Stimulated activated CD8-positive, alpha-beta memory T cell treated with anti-CD3 and anti-CD28 coated beads, Interleukin-7, amount 100 ng/mL, for 4 hours (primary cell): ENCODE results near the gene SIDT1.

Experiments used
- DNase-seq, 2 donors: peaks; one replicate each; pipeline ENCODE4 v3.0.0-alpha.2; 2020; ENCODE audit warnings: low read depth in 2 of 2

Gene SIDT1

DNA sequence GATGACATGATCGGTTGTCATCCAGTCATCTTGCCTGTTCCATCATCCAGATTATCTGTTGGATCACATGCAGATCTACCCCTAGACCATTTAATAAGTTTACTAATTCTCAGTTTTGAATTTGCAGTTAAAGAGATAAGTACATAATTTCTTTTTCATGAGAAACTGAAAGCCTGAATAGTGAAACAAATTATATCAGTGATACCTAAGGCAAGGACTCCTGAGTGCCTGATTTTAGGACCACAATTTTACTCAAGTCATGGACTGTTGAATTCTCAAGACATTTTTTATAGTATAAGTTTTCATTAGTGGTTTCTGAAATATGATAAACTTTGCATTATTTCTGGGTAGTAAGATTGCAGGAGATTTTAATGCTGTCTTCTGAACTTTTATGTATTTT lies 13.2 kb downstream of the SIDT1 start:
- no peak for DNase-seq

DNA sequence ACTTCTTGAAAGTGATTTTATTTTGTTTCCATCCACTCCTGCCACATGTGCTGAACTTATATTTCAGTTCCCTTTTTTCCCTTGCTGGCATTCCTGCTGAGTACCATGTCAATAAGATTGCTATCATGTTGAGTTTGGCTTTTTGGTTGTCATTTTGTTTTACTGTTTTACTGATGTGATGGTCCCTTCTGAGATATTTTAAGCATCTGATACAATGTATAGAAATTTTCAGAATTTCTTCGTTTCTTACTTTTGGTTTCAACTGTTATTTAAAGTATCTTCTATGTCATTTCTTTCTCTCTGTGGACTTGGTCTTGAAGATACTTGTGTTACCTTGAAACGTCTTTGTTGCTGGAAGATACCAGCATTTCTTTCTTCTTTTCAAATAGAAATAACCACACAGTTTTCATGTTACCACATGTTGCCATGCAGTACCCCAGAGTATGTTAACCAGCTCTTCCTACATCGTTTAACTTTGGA lies 14.1 kb downstream of the SIDT1 start:
- DNase-seq: no peak

DNA sequence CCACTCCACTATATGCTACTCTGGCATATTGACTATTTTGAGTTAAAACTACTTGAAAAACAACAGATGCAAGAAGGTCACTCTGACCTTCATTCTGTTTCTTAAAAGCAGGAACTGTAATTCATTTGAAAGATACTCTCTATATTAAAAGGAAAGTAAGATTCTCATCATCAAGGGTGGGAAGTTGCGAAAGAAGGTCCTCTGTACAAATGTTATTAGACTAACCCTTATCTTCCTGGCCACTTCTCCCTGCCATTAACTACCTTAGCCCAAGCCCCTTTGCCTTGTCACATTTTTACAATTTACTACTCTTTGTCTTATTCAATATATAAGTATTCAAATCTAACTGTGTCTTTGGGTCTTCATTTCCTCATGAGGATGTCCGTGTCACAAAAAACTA lies 16.1 kb downstream of the SIDT1 start:
- no peak for DNase-seq

DNA sequence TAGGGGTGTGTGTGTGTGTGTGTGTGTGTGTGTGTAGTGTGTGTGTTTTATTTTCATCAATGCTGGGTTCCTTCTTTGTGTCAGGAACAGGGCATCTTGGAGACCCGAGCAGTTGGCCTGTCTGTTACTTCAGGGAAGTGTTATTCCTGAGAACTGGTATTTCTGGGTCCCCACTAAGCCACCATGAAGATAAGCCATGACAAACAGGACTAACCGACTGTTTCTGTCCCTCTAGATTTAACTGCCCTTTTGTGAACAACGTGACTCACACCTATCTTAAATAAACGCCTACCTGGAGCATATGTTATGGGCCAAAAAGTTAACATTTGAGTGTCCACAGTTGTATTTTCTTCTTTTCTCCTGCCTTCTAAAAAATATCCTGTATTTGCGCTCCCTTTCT lies 19.5 kb downstream of the SIDT1 start:
- no peak for DNase-seq

DNA sequence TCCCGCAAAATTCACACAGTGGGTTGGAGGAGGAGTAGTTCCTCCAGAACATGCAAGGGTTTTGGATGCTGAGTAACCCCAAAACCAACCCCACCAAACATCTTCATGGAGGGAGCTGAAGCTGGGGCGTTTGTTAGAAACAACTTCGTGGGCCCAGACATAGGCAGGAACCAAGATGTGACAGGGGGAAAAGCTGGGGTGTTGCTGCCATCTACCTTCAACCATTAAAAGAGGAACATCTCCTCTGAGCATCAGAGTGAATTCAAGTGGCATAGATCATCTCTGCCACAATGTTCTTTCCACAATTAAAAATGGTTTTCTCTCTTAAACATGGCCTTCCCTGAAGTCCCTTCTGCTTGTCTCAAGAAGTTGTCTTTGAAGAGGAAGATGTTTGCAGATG lies 20.5 kb downstream of the SIDT1 start:
- DNase-seq: no peak

DNA sequence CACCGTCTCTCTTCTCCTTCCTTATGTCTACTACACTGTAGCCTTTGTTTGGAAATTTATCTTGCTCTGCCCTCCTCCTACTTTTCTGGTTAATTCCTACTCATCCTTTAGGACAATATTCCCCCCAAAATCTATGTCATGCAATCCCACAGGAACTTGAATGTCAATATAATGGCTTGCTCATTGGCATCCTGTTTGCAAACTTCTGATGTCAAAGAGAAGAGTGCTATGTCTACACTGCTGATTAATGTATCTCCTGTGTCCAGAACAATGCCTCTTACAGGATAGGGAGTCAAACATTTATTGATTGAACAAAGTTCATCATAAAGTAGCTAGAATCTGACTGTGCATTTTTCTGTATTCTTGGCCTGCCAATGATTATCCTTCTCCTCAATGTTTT lies 22.8 kb downstream of the SIDT1 start:
- DNase-seq: no peak

DNA sequence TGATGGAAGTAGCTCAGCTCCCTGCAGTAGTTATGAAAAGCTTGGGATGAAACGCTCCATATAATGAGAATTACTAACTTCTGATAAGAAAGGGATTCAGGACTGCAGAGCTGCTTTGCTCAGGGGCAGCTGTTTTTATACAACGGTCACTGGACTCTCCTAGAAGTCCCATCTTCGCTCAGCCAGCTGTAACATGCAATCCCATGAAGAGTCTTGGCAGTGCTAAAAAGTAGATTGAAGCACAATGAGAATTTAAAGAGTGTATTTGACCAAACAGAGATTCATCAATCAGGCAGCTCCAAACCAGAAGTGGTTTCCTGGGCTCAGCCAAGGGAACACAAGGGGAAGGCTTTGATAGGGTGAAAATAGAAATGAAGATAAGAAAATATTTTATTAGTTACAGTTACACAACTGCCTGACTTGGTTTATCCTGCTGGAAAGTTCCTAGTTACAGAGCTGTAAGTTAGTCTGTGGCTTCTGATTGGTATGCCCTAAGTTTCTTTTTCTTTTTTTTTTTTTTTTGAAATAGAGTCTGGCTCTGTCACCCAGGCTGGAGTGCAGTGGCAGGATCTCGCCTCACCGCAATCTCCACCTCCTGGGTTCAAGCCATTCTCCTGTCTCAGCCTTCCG lies 24.1 kb downstream of the SIDT1 start:
- DNase-seq: no peak

DNA sequence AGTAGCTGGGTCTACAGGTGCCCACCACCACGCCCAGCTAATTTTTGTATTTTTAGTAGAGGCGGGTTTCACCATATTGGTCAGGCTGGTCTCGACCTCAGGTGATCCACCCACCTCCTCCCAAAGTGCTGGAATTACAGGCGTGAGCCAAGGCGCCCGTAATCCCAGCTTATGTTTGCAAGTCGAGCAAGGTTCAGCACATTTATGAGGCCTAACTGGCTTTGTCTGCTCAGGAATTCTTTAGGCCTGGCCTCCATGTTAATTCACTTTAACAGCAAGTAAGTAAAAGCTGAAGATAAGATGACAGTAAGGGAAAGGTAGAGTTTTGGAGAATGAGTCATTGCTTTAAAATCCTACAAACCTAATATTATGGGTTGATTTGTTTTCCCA lies 24.6 kb downstream of the SIDT1 start:
- no peak for DNase-seq

DNA sequence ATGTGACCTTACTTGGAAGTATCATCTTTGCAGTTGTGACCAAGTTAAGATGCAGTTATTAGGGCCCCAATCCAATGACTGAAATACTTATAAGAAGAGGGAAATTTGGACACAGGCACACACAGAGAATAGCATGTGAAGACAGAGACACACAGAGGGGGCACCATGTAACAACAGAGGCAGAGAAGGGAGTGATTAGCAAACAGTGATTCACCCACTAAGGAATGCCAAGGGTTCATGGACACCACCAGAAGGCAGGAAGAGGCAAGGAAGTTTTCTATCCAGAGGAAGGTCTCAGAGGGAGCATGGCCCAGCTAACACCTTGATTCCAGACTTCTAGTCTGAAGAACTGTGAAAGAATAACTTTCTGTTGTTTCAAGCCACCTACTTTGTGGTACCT lies 25.0 kb downstream of the SIDT1 start:
- DNase-seq: no peak

DNA sequence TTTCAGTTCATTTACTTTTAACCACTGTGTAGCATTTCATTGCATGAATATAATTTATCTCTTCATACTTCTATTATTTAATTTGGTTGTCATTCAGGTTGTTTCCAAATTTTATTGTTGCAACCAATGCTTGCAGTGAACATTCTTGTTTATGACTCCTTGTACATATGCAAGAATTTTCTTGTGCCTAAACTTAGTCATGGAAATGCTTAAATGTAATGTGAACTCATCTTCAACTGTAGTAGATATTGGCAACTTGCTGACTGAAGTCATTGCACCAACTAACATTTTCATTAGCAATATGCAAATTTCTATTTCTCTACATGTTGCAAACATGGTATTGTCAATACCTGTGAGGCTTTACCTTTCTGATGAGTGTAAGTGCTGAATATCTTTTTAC lies 26.7 kb downstream of the SIDT1 start:
- DNase-seq: no peak

DNA sequence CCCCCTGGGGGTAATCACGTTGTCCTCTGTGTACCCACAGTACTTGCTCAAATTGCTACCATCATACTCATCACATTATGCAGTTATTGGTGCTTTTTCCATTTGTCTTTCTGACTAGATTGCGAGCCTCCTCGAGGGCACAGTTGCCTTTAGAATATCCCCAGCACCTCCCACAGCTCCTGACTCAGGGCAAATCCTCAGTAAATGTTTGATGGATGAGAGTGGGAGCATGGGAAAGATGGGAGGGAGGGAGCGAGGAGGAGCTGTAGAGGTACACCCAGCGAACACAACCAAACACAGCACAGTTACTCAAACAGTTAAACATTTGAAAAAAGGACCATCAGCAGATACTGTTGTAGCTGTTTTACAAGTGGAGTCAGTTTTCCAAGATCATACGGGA lies 27.9 kb downstream of the SIDT1 start:
- DNase-seq: no peak

DNA sequence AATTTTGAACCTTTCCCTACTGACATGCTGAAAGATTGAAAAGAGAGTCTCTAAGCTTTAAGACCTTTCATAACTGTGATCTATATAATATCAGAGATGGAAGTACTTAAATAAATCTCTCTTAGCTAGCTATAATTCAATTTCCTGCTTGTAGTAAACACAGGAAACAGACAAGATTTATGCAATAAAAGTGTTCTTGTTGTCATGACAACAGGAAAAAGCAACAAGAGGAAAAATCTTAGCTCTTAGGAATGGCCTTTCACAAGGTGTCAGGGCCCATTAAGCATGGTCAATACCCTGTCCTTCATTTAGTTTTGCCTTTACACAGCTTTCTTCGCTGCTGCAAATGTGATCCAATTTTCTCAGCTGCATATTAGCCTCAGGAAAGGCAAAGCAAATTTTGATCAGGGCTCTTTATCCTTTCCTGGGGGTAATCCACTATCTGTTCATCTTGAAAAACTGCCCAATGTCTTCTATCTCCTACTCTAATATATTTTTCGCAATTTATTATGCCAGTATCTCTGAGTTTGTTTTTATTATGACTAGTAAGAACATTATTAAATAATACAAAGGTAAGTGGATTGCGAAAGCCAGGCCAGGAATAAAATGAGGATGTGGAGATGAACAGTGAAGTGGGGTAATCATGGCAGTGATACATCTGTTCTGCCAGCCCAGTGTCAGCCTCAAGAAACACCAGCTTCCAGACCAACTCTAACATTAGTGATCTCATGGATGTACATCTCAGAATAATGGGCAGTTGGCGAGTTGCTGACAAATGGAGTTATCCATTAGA lies 28.7 kb downstream of the SIDT1 start:
- no peak for DNase-seq

DNA sequence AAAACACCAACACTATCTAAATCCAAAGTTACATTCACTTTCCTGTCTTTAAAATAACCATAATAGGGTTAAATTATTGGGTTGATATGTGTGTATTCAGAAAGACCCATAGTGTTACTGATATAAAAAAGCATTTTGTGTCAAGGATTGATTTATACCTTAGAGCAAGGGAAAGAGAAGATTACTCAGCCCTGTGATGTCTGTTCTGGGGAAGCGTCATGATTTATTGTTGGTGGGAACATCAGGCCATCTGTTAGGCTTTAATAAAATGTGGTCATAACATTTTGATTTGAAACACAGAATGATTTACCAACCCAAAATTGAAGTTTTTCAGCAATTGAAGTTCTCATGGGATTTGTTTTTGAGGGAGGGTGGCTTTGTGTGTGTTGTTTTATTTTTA lies 33.2 kb downstream of the SIDT1 start:
- no peak for DNase-seq

DNA sequence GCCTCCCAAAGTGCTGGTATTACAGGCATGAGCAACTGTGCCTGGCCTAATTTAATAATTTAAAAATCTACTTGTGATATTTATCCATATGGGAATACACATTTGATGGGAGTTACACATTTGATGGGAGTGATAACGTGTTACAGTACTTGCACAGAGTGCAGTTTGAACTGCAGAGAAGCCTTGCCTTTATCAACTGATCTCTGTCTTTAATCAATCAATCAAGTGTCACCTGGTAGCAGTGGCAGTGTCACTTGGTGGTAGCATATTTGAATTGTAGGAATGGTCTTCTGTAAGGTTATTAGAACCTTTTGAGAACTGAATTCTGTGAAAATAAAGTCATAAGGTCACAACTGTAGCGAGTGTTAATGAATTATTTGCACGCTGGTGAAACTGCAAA lies 37.8 kb downstream of the SIDT1 start:
- DNase-seq: no peak

DNA sequence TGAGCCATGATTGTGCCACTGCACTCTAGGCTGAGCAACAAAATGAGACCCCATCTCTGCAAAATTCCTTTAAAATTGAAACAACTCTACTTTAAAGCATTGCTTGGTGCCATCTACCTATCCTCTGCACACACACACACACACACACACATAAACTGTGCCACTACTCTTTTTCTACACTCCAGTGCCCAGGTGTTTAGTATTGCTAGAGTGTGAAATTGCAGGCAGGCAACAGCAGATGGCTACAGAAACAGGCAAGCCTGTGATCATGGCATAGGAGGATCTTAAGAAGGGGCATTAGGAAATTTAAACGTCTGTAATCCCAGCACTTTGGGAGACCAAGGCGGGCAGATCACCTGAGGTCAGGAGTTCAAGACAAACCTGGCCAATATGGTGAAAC lies 39.0 kb downstream of the SIDT1 start:
- no peak for DNase-seq

DNA sequence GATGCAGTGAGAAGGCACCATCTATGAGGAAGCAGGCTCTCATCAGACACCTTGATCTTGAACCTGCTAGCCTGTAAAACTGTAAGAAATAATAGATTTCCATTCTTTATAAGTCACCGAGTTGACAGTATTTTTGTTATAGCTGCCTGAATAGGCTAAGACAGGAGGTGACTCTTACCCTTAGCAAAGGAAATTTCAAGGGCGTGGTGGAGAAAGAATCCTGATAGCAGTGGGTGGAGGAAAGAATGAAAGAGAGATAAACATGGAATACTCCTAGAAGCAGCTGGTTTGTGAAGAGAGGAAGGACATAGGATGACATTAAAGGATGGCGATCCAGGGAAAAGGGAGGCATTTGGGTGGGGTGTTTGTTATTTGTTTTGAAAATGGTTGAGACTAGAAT lies 41.4 kb downstream of the SIDT1 start:
- DNase-seq: no peak

DNA sequence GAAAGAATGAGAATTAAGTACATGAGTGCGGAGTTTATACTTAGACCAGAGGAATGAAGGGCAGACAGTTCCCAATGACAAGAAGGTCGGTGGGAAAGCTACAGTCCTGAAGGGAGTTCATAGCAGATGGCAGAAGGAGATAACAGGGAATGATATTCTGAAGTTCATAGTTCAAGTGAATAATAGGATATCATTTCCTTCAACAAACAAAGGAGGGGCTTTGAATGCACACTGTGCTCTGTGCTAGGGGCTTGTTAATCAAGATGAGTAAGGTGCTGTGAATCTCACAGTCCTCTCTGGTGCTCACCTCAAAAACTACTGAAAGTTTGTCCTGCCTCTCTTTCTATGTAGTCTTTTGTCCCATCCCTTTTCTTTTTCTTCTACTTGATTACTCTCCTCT lies 41.9 kb downstream of the SIDT1 start:
- DNase-seq: no peak

DNA sequence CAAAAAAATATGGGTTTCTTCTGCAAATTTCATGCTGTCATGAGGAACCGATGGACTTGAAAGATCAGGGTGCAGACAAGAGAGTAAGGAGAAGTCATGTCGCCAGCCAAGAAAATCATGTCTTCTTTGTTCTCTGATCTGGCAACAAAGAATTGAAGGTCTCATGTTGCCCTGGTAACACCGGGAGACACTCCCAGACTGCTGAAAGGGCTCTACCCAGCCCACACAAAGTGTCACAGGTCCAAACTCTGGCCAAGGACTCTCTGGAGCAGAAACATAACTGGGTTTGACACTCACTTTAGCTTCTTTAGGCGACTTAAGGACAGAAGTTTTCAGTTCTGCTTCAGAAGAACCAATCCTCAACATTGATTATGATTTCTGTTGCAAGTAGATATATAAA lies 42.9 kb downstream of the SIDT1 start:
- no peak for DNase-seq

DNA sequence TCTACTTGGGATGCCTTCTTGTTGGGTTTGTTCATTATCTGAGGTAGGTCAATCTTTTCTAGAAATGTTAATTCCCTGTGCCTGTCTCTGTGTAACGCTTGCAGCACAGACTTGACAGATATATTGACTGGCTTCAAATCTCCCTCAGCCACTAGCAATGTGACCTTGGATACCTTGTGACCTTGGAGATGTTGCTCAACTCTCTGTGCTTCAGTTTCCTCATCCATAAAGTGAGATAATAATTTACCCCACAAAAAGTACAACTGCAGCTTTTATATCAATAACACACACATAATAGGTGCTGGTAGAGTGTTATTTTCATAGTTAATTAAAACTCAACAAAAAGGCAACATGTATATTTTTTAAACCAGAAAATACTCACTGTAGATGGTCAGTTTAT lies 52.9 kb downstream of the SIDT1 start:
- no peak for DNase-seq

DNA sequence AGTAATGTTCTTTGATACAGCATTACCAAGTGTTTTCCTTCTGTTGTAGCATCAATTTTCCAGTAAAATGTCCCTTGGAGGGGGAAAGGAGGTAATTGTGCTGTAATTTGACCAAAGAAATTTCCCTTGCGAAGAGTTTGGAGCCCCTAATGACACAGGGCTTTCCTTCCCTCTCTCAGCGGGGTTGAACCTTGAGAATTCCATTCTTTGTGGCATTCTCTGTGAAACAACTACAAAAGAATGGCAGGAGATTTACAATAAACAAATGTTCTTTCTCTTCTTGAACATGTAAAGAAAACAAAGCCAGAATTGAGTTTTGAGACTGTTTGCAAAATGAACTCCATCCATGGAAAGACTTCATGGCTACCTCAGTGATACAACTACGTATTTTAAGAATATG lies 53.4 kb downstream of the SIDT1 start:
- DNase-seq: no peak

DNA sequence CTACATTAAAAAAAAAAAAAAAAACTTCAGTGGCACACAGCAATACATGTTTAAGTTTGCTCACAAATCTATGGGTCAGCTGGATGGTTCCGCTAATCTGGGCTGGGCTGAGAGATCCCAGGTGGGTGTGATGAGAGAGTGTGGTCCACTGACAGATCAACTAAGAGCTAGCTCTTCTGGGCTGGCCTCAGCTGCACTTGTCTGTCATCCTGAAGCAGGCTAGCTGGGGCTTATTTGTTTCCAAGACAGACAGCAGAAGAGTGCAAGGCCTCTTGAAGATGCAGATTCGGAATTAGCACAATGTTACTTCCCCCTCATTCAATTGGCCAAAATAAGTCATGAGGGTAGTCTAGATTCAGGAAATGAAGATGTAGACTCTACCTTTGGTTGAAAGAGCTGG lies 56.5 kb downstream of the SIDT1 start:
- DNase-seq: no peak

DNA sequence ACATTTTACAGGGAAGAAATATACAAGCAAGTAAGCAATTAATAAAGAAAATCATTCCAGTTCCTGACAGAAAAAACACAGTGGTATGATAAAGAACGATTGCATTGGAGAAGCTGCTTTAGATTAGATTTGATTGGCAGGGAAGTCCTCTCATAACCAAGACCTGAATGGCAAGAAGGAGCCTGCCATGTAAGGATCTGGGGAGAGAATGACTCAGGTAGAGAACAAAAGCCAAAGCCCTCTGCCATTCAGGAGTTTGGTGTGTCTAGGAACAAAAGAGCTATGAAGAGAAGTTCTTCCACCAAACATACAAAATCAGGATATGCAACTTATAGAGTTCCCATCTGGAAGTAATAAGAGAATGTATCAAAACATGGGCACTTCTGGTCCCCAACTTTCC lies 57.6 kb downstream of the SIDT1 start:
- no peak for DNase-seq

DNA sequence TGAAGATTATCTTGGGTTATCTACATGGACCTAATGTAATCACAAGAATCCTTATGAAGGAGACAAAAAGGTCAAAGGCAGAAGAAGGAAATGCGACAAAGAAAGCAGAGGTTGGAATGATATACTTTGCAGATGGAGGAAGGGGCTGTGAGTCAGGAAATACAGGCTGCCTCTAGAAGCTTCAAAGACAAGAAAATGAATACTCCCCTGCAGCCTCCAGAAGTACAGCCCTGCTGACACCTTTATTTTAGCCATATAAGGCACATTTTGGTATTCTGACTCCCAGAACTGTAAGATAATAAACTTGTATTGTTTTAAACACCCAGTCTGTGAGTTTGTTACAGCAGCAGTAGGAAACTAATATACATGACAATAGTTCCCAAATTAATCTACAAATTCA lies 58.6 kb downstream of the SIDT1 start:
- DNase-seq: no peak

DNA sequence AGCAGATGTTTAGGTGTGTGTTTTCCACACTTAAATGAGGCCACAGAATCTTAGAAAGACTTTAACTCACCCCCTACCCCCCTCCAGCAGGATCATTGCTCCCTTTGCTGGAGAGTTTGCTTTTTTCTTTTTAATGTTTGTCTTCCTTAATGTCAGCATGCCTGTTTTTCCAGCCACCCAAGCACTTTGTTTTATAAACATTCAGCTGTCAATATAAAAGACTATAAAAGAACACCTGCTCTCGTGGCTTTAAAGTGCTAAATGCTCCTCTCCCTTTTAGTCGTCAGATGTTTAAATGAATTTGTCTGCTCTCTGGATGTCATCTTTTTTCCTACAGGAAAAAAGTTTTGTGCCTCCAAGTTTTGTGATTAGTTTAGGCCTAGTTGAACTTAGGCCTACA lies 61.7 kb downstream of the SIDT1 start:
- no peak for DNase-seq
